HG03108 (cell line): ENCODE data around the gene PRCP.
A peak's percentile ranks its signal among the peaks of the same experiment; 100 is the strongest.

Experiments
- ATAC-seq: cut with Tn5 transposase; IDR thresholded peaks from one replicate; pipeline ENCODE4 v1.9.1; 2021; ENCODE audit warnings: moderate library complexity; ENCODE audit not compliant: unreplicated experiment

The PRCP gene

GRCh38 chr11:82908311-82908710 lies 8.1 kb upstream of the PRCP start:
- ATAC-seq, result no peak

DNA sequence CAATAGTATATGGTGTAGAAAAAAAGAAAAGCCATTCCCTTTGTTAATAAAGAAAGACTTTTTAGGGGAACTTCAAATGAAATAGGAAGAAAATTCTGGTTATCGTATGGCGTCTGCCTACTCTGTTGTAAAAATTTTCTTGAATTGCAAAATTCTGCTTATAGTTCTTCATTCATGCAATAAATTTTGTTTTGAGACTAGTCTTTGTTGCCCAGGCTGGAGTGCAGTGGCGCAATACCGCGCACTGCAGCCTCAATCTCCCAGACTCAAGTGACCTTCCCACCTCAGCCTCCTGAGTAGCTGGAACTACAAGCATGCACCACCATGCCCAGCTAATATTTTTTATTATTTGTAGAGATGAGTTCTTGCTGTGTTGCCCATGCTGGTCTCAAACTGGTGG lies 7.1 kb upstream of the PRCP start:
- no peak for ATAC-seq

DNA sequence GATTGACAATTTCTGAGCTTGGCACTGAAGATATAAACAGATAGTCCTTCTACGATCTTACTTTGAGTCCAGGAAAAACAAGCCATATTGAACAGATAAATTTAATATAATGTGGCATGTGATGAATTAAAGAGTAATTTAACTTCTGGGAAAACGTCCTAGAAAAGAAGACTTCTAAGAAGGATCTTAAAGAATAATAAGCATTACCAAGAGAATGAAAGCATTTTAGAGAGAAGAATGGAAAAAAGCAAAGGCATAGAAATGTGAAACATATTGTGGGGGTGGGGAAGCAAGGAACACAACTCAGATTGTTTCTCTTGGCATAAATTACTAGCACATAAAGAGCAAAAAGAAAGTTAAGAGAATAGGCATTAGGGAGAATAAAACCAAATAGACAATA lies 6.7 kb upstream of the PRCP start:
- no peak for ATAC-seq

DNA sequence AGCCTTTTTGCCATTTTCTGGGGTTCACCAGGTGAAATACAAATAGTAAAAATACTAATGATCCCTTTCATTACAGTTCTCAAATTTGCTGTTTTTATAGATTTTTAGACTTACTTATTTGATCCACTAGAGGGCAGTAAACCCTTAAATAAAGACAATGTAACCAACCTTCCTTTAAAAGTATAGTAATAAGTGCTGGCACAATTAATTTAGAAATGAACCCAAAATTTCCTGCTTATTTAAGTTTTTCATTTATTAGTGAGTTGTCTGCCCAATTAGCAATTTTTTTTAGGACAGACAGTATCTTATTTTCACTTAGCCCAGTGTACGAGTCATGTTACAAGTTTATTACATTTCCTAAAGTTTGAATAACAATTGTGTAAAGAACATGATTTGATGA lies 6.0 kb upstream of the PRCP start:
- ATAC-seq, result no peak

DNA sequence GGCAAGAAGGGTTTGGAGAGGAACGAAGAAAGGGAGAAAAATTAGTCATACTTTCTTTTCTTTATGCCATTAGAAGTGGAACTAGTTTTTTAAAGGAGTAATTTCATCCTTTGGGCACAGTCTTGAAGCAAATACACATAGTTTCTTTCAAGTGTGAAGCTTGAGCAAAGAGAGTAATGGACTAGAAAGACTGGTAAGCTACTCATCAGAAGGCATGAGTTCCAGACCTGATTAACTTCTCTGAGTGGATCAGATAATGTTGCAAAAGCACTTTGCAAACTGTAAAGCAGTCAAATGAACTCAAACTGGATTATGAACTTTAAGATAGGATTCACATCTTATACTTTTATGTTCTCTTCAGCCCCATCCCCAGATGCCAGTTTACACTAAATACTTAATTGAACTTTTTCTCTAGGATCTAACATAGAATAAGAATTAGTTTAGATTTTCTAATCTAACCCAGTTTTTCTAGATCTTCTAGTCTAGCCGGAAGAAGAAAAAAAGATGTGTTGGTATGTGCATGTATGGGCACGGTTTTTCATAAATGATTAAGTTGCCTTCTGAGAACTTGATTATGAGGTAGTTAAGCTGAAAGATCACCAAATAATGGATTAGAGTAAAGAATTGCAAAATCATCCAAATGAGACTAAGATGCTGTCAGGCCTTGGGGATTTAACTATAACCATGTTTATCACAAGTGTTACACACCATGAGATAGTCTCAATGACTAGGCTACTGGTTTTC lies 3.8 kb upstream of the PRCP start:
- ATAC-seq, result no peak

- no peak for ATAC-seq
These were observed 2.6 kb upstream of the PRCP start for GRCh38 chr11:82902880-82903279.

GRCh38 chr11:82901922-82902485 lies 1.8 kb upstream of the PRCP start:
- no peak for ATAC-seq

DNA sequence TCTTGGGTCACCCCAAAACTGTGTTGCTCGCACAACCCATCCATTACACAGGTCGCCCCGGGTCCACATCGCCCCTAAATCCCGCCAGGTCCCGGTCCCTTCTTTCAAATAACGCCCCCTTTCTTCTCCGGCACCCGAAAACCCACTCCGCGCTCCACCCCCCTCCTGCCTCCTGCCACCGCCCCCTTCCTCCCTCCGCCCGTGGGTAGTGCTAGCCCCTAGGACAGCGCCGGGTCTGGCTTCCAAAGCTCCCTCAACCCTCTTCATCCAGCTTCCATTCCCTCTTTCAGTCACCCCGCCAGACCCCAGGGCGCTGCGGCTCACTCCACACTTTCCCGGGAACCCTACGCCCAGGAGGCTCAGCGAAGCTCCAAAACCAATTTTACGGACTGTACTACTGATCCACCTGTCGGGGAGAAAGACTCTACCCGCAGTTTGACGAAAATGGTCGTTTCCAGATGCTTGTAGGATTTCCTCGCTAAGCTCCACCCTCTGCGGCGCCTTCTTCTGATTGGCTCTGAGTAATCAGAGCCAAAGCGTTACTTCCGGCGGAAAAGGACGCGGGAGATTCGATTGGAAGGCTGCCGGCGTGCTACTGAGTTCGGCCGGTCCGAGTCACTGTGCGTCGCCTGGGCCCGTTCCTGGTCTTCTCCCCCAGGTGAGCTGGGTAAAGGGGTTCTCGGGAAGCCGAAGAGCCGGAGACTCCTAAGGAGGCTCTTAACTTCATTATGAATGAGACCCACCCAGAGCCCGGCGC lies 1.1 kb upstream of the PRCP start, which contains the start of gene DDIAS:
TSS of gene DDIAS (plus strand) at position 572 of the 757 bp plus-strand sequence. CDS start 13,003 bp downstream, outside the sequence.
- ATAC-seq, result peak; percentile 74

GRCh38 chr11:82899957-82900276 lies 313 bp downstream of the PRCP start:
- ATAC-seq, result no peak

GRCh38 chr11:82899186-82899820 lies 927 bp downstream of the PRCP start:
- no peak for ATAC-seq

DNA sequence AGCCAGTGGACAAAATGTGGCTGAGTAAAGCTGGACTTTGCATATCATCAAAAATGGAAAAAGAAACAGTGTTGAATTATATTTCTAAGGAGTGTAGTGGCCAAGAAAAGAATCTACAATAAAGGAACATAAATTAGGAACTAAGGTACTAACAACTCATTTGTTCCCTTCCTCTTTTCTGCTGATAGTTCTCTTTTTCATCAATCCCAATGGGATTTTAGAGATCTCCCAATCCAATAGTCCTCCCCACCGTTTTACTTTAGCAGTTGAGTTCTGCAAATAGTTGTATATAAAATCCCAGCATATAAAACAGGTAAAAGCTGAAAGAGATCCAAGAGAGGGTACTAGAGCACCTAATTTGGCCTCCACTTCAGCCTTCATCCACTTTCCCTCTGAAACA lies 2.0 kb downstream of the PRCP start:
- ATAC-seq, result no peak

GRCh38 chr11:82896183-82896582 lies 4.0 kb downstream of the PRCP start:
- no peak for ATAC-seq

GRCh38 chr11:82895437-82896091 lies 4.7 kb downstream of the PRCP start:
- no peak for ATAC-seq

DNA sequence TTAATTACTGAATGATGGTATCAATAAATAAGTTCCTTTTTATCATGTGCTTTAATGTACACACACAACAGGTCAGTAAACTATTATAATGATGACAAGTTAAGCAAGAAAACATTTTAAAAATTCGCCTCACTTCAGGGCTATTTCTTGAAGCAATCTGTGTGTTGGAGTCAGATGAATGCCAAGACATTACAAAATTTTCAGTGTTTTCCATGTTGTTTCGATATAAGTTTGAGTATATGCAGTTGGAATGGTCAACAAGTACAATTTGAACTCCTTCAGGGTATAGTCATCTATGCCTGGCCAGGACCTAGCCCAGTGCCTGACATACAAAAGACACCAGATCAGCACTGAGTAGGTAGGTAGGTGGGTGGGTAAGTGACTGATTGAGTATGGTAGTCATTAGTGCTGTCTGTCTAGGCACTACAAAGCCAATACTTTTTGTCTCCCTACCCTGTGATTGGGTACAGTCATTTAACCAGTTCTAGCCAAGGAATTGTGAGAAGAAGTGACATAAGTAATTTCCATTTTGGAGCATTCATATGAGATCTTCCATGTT lies 7.5 kb downstream of the PRCP start:
- no peak for ATAC-seq

DNA sequence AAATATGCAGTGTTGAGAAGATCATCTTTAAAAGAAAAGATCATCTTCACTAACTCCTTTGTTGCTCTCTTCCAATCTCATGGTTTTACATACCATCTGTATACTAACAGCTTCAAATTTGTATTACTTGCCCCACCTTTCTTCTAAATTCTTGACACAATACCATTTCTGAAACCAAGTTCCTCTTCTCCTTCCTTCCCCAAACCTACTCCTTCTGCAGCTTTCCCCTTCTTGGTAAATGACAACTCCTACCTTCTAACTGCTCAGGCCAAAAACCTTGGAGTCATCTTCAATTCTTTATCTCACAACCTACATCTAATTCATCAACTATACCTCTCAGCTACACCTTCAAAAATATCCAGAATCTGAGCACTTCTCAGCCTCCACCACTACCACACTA lies 9.3 kb downstream of the PRCP start:
- no peak for ATAC-seq

GRCh38 chr11:82890002-82890341 lies 10.3 kb downstream of the PRCP start:
- no peak for ATAC-seq

GRCh38 chr11:82889133-82890001 lies 10.9 kb downstream of the PRCP start:
- no peak for ATAC-seq

- ATAC-seq, result no peak
These were observed 16.4 kb downstream of the PRCP start for GRCh38 chr11:82883853-82884252.

DNA sequence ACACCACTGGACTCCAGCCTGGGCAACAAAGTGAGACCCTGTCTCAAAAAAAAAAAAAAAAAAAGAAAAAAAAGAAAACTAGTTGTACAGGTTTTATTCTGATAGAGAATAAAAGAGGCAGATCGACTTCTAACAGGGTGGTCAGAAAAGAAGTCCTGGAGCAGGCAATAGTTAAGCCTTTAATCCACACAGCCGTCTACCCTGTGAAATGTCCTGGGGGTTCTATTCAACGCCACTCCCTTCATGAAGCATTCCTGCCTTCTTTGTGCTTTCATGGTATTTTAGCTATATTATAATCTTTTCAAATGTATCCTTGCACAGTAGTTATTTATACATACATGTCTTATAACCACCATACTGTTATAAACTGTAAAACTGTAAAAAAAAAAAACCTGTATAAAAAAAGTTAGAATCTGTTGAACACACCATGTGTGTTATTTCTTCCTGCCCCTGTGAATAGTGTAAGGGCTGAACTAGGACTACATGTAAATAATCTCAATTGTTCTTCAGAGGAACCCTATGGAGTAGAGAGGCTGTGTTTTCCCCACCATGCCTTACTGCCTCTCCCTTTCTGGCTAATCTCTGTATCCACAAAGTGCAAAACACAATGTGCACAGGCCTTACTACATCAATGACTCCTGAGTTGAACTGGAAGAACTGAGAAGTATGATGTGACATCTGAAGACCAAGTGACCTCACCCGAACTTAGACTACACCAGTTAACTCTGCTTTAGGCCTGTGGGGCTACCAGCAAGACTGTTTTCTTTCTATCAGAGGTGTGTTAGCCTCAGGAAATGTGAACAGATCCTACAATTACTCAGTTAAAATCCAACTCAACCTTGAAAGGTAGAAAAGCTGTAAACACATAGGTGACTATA lies 25.3 kb downstream of the PRCP start:
- ATAC-seq, result no peak
